ENCODE data around the gene TRIM6.
"Not testable (repeated sequence)": the region's sequence is repeated elsewhere in the genome, so short reads cannot be mapped to it uniquely, and the experiment has no call there.

The TRIM6 gene

DNA sequence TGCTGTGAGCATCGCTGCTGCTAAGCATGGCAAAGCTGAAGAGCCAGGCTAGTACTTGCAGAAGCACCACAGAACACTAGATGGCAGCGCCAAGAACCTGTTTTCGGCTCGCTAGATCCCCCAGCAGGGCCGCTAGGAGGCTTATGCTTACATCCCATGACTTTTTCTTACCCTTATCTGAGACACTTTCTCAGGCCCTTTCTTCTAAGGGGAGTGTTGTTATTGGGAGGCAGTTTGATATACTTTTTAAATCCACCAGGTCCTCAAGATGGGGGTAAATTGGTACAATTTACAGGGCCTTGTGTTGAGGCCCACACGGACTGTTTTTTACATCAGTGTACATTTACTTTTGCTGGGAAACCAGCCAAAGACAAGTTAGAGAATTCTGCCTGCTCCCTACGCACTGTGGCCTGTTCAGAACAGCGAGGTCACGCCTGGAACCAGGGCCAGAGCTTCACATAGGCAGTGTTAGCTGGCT, 4.0 kb downstream of the TRIM6 start:
- ChIA-PET CTCF (interaction anchor here (0.7 to 1.1 kb wide), 6 partner anchors 13 to 509 kb away, joined by 3 to 6 read pairs (median 4); no protein-coding TSS in a partner anchor), POLR2A (ENCODE audit: low non-redundant PET) (interaction anchor here (0.5 kb wide), 1 partner anchor 22 kb away, joined by 3 read pairs; no protein-coding TSS in a partner anchor)
- TF ChIP-seq, protein P1, sequence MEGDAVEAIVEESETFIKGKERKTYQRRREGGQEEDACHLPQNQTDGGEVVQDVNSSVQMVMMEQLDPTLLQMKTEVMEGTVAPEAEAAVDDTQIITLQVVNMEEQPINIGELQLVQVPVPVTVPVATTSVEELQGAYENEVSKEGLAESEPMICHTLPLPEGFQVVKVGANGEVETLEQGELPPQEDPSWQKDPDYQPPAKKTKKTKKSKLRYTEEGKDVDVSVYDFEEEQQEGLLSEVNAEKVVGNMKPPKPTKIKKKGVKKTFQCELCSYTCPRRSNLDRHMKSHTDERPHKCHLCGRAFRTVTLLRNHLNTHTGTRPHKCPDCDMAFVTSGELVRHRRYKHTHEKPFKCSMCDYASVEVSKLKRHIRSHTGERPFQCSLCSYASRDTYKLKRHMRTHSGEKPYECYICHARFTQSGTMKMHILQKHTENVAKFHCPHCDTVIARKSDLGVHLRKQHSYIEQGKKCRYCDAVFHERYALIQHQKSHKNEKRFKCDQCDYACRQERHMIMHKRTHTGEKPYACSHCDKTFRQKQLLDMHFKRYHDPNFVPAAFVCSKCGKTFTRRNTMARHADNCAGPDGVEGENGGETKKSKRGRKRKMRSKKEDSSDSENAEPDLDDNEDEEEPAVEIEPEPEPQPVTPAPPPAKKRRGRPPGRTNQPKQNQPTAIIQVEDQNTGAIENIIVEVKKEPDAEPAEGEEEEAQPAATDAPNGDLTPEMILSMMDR (conservative IDR thresholded peaks at IDR 0.05; ENCODE audit: low read depth), result peak; percentile 67
- no peak overlapping the region for H3K27ac ChIP-seq
- DNase-seq (ENCODE audit: low spot score), result peak; percentile 32

DNA sequence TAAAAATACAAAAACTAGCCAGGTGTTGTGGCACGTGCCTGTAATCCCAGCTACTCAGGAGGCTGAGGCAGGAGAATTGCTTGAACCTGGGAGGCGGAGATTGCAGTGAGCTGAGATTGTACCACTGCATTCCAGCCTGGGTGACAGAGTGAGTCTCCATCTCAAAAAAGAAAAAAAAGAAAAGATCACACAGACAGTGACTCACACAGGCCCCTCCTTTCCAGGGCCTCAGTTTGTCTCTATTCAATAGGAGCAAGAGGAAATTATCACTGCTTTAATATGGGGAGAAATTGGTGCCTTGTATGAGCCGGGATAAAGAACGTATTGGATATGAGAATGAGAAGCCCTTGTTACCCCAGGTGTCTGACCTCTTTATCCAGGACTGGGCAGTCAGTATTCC, 6.4 kb downstream of the TRIM6 start:
- H3K27ac ChIP-seq; POLR2A ChIA-PET (ENCODE audit: low non-redundant PET); DNase-seq (ENCODE audit: low spot score): not testable (repeated sequence)
- CTCF ChIA-PET, result interaction anchor here (0.6 kb wide), 1 partner anchor 11 kb away, joined by 4 read pairs; no protein-coding TSS in a partner anchor

DNA sequence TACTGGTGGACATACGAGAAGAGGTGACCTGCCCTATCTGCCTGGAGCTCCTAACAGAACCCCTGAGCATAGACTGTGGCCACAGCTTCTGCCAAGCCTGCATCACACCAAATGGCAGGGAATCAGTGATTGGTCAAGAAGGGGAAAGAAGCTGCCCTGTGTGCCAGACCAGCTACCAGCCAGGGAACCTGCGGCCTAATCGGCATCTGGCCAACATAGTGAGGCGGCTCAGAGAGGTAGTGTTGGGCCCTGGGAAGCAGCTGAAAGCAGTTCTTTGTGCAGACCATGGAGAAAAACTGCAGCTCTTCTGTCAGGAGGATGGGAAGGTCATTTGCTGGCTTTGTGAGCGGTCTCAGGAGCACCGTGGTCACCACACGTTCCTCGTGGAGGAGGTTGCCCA, 6.9 kb downstream of the TRIM6 start:
- CTCF ChIA-PET, result interaction anchor here (0.5 to 0.6 kb wide), 3 partner anchors 12 to 148 kb away, joined by 3 to 4 read pairs (median 4); no protein-coding TSS in a partner anchor
- H3K27ac ChIP-seq, result no peak overlapping the region
- no peak for DNase-seq (ENCODE audit: low spot score)
- POLR2A ChIA-PET (ENCODE audit: low non-redundant PET), result no interaction called here
- TF ChIP-seq, protein P1 (conservative IDR thresholded peaks at IDR 0.05; ENCODE audit: low read depth), result no peak

DNA sequence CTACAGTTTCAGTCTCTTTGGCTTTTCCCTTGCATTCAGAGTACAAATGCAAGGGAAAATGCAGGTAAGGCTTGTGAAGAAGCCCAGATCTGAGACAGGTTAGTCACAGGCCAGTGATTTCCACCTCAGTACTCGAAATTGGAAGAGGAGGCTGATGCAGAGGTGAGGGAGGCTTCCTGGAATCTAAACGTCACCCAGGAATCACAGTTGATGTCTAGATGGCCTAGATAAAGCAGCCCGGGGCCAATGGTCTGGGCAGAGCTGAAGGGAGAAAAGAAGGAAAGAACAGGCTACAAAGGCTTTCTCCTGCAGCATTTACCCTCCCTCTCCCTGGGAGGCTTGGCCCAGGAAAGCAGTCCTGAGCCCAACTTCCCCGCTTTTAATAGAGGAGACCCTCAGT, 8.5 kb downstream of the TRIM6 start:
- ChIA-PET POLR2A (ENCODE audit: low non-redundant PET) (no interaction called here), CTCF (interaction anchor here (0.9 to 1.0 kb wide), 2 partner anchors 57 to 152 kb away, joined by 3 read pairs; no protein-coding TSS in a partner anchor)
- TF ChIP-seq, protein P1 (conservative IDR thresholded peaks at IDR 0.05; ENCODE audit: low read depth), result no peak
- DNase-seq (ENCODE audit: low spot score), result no peak
- no peak overlapping the region for H3K27ac ChIP-seq

DNA sequence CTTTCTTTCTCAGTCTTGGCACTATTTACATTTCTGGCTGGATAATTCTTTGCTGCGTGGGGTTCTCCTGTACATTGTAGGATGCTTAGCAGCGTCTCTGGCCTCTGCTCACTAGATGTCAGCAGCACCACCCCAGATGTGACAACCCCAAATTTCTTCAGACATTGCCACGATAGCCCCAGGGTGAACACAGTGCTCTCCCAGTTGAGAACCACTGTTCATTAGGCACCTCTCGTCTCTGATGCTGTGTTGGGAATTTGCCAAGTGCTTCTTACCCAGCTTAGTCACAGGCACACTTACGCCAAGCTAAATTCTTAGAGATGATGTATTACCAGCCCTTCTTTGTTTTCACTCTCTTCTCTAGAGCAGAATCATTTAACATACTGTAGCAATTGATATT, 9.4 kb downstream of the TRIM6 start:
- TF ChIP-seq, protein P1 (conservative IDR thresholded peaks at IDR 0.05; ENCODE audit: low read depth), result no peak; the same call in 1 of the 2 replicates
- CTCF ChIA-PET, result interaction anchor here (0.6 to 0.9 kb wide), 2 partner anchors 279 to 1418 kb away, joined by 3 read pairs; no protein-coding TSS in a partner anchor
- POLR2A ChIA-PET (ENCODE audit: low non-redundant PET), result no interaction called here
- DNase-seq (ENCODE audit: low spot score), result peak; percentile 56
- no peak overlapping the region for H3K27ac ChIP-seq

DNA sequence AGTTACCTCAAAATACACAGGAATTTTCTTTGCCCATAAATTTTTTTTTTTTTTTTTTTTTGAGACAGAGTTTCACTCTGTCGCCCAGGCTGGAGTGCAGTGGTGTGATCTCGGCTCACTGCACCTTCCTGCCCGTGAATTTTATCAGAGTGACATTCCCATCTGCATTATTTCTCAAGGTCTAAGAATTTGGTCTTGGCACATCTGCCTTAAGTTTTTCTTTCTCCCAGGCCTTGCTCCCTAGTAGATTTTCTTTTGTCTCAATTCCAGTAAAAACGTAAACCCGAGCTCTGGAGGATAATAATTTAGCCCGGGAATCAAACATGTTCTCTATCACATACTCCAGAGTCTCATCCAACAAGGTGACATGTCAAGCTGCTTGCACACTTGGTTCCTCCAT, 12.4 kb downstream of the TRIM6 start:
- DNase-seq (ENCODE audit: low spot score), result no peak
- TF ChIP-seq, protein P1 (conservative IDR thresholded peaks at IDR 0.05; ENCODE audit: low read depth), result no peak
- no peak overlapping the region for H3K27ac ChIP-seq
- ChIA-PET POLR2A (ENCODE audit: low non-redundant PET) (no interaction called here), CTCF (no interaction called here)

DNA sequence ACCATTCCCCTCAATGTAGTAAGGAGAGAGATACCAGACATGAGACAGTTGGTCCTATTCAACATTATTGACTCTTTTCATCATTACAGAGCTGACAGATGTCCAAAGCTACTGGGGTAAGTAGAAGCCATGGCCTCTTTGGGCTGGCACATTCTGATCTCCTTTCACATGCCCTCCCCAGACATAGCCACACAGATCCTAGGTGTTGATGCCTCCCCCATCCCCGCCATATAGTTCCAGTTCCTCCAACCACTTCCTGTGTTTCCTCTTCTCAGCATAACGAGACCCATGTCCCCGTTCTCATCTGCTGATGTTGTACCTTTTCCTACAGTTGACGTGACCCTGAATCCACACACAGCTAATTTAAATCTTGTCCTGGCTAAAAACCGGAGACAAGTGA, 14.0 kb downstream of the TRIM6 start:
- TF ChIP-seq, protein P1 (conservative IDR thresholded peaks at IDR 0.05; ENCODE audit: low read depth), result no peak
- no peak for DNase-seq (ENCODE audit: low spot score)
- POLR2A ChIA-PET (ENCODE audit: low non-redundant PET), result no interaction called here
- no peak overlapping the region for H3K27ac ChIP-seq
- CTCF ChIA-PET, result interaction anchor here (0.6 kb wide), 1 partner anchor 9 kb away, joined by 3 read pairs; no protein-coding TSS in a partner anchor
